Dermis lymphatic vessel endothelial cell (primary cell): ENCODE results near the gene FBXL17. TPM values are rescaled to one million over a fixed set of nuclear protein-coding genes. Genes with fewer than 3 reads are reported as not detected.

ENCODE experiments used
- total RNA-seq: library from RNA; depleted of rRNA; stranded (reverse); fragments of >200 nt; gene quantifications from 2 replicates; pipeline ENCODE4 v1.2.1, GENCODE V29; 2014

The FBXL17 gene
- total RNA-seq, result 8.2 and 9.0 TPM in 2 replicates

DNA sequence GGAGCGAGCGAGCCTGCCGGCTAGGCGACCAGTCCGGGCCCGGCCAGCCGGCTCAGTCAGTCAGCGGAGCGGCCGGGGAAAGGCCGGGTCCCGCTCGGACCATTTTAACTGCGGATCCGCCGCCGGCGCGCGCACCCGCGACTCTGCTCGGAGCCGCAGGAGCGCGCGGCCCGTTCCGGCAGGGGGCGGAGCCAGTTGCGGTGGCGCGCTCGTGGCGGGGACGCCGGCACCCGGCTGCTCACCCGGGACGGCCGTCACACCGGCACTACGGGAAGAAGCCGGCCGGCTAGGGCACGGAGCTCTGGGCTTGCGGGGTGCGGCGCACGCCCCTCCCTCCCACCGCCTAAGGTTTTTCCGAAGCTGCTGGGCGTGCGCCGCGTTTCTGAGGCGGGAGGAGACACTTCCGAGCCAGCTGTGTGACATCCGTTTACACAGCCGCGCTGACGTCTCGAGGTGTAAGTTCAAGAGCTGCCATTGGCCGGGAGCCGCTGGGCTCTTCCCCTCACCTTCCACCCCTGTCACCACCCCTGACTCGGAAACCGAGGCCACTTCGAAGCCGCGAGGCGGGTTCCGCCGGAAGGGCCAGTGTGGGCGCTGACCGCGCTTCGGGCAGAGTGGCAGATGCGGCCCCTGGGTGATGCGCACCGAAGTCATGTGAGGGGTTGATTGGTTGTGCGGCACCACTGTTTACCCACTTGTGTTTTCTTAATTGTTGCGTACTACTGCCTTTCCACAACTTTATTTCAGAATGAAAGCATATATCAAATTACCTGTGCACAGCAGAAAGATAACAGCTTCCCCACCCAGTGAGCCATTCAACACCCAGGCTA is at the start of gene FBXL17:
Gene FBXL17, minus strand, starts transcription at position 145 of the 830 bp plus-strand sequence.

